Neural cell (in vitro differentiated cells): ENCODE results near the gene MAMDC4. TPM values are rescaled to one million over a fixed set of nuclear protein-coding genes. Genes with fewer than 3 reads are reported as not detected.

Experiments used
- H2AFZ ChIP-seq: fragments of 200-600, 300-800 bp; sonication (generic), shearing (Covaris generic); 2 replicates; pipeline ENCODE4 v1.6.0; 2014; ENCODE audit warnings: low read depth, mild to moderate bottlenecking, antibody characterized with exemption, low read length, moderate library complexity
- H3F3A ChIP-seq: fragments of 200-600 bp; shearing (Covaris generic); 2 replicates; pipeline ENCODE4 v1.6.1; 2016; ENCODE audit warnings: mild to moderate bottlenecking, moderate library complexity, mixed read lengths, antibody characterized with exemption, low read length; ENCODE audit not compliant: insufficient read depth, poor library complexity, severe bottlenecking
- H3K27ac ChIP-seq: fragments of 200-600, 300-800 bp; sonication (generic), shearing (Covaris generic); 2 replicates; pipeline ENCODE4 v1.5.1; 2014; ENCODE audit warnings: mild to moderate bottlenecking, low read length, moderate library complexity
- H3K27me3 ChIP-seq: fragments of 300-800, 200-600 bp; sonication (generic), shearing (Covaris generic); 2 replicates; pipeline ENCODE4 v1.6.0; 2014; ENCODE audit warnings: mild to moderate bottlenecking, low read depth, low read length, moderate library complexity; ENCODE audit not compliant: insufficient read depth
- H3K36me3 ChIP-seq: fragments of 300-800, 200-600 bp; sonication (generic), shearing (Covaris generic); 2 replicates; pipeline ENCODE4 v1.5.1; 2014; ENCODE audit warnings: mild to moderate bottlenecking, antibody characterized with exemption, low read length, moderate library complexity; ENCODE audit not compliant: insufficient read depth
- H3K4me2 ChIP-seq: fragments of 300-800, 200-600 bp; sonication (generic), shearing (Covaris generic); 2 replicates; pipeline ENCODE4 v1.6.0; 2014; ENCODE audit warnings: mild to moderate bottlenecking, low read length
- H3K4me3 ChIP-seq: fragments of 300-800, 200-600 bp; sonication (generic), shearing (Covaris generic); 2 replicates; pipeline ENCODE4 v1.5.1; 2014; ENCODE audit warnings: mild to moderate bottlenecking, low read length, moderate library complexity
- H3K79me2 ChIP-seq: fragments of 200-600 bp; shearing (Covaris generic); replicated peaks from 2 replicates; pipeline ENCODE4 v1.6.0; 2014; ENCODE audit warnings: mild to moderate bottlenecking, low read length, moderate library complexity; ENCODE audit not compliant: insufficient read depth
- H3K9ac ChIP-seq: fragments of 300-800, 200-600 bp; sonication (generic), shearing (Covaris generic); 2 replicates; pipeline ENCODE4 v1.6.1; 2016; ENCODE audit warnings: mild to moderate bottlenecking, low read length, mixed read lengths
- H3K9me2 ChIP-seq: fragments of 200-600 bp; shearing (Covaris generic); 2 replicates; pipeline ENCODE4 v1.6.1; 2016; ENCODE audit warnings: mild to moderate bottlenecking, low read length, mixed read lengths; ENCODE audit not compliant: insufficient read depth
- H3K9me3 ChIP-seq: fragments of 200-600, 300-800 bp; sonication (generic), shearing (Covaris generic); 2 replicates; pipeline ENCODE4 v1.6.1; 2016; ENCODE audit warnings: mild to moderate bottlenecking, mixed run types, low read length, moderate library complexity, mixed read lengths
- H4K20me1 ChIP-seq: fragments of 200-600 bp; shearing (Covaris generic); 2 replicates; pipeline ENCODE4 v1.6.1; 2016; ENCODE audit warnings: mild to moderate bottlenecking, mixed run types; ENCODE audit not compliant: insufficient read depth
- CTCF ChIP-seq: fragments of 450-650 bp; IDR thresholded peaks from 2 replicates; pipeline ENCODE4 v1.5.1; 2014; ENCODE audit warnings: antibody characterized with exemption, mild to moderate bottlenecking, moderate library complexity; ENCODE audit not compliant: poor library complexity, severe bottlenecking
- EP300 ChIP-seq: fragments of 450-650 bp; conservative IDR thresholded peaks from 2 replicates; pipeline ENCODE4 v1.6.1; 2014; ENCODE audit warnings: antibody characterized with exemption, mild to moderate bottlenecking, moderate library complexity; ENCODE audit not compliant: poor library complexity, severe bottlenecking
- EZH2 ChIP-seq: fragments of 200-600, 300-800 bp; shearing (Covaris generic), sonication (generic); IDR thresholded peaks from 2 replicates; pipeline ENCODE4 v1.6.1; 2014; ENCODE audit warnings: antibody characterized with exemption, low read length, borderline replicate concordance, mild to moderate bottlenecking; ENCODE audit not compliant: insufficient read depth, poor library complexity, severe bottlenecking
- MXI1 ChIP-seq: fragments of 450-650 bp; conservative IDR thresholded peaks from 2 replicates; pipeline ENCODE4 v1.6.1; 2014; ENCODE audit warnings: antibody characterized with exemption, mild to moderate bottlenecking; ENCODE audit not compliant: poor library complexity, severe bottlenecking
- POLR2AphosphoS5 ChIP-seq: IDR thresholded peaks from 2 replicates; pipeline ENCODE4 v1.6.1; 2012
- RAD21 ChIP-seq: fragments of 450-650 bp; conservative IDR thresholded peaks from 2 replicates; pipeline ENCODE4 v1.6.1; 2014; ENCODE audit warnings: antibody characterized with exemption, mild to moderate bottlenecking, moderate library complexity
- REST ChIP-seq: IDR thresholded peaks from 2 replicates; pipeline ENCODE4 v1.6.1; 2012; ENCODE audit warnings: borderline replicate concordance
- SMC3 ChIP-seq: fragments of 450-650 bp; conservative IDR thresholded peaks from 2 replicates; pipeline ENCODE4 v1.6.1; 2014; ENCODE audit warnings: antibody characterized with exemption, mild to moderate bottlenecking, moderate library complexity; ENCODE audit not compliant: poor library complexity
- TAF1 ChIP-seq: IDR thresholded peaks from 2 replicates; pipeline ENCODE4 v1.6.1; 2012; ENCODE audit warnings: low read depth
- polyA plus RNA-seq: library from polyadenylated mRNA; depleted of rRNA; stranded (reverse); fragments of >200 nt; gene quantifications from 2 replicates; pipeline ENCODE4 v1.2.3, GENCODE V29; 2014

MAMDC4 gene
- polyA plus RNA-seq, 1 donor from 2014 or later, result 13.1 TPM

GRCh38 chr9:136901516-136902258 is 49.5 kb downstream of the MAMDC4 start:
- Histone ChIP-seq H3K9me2 (no peaks in the 10 kb centered on the region), H3F3A (no peaks in the 10 kb centered on the region), H3K36me3 (no peaks in the 10 kb centered on the region), H3K27ac (no peak overlapping the region), H3K4me3 (no peak overlapping the region), H3K27me3 (no peaks in the 10 kb centered on the region), H3K9ac (no peak overlapping the region), H2AFZ (no peak overlapping the region), H3K9me3 (no peaks in the 10 kb centered on the region), H3K79me2 (no peaks in the 10 kb centered on the region), H3K4me2 (no peak overlapping the region), H4K20me1 (no peaks in the 10 kb centered on the region)
- no peak for TF ChIP-seq EZH2
- TF ChIP-seq TAF1, result no peak
- no peak for TF ChIP-seq REST
- no peak for TF ChIP-seq CTCF
- no peak for TF ChIP-seq SMC3
- no peak for TF ChIP-seq RAD21
- TF ChIP-seq EP300, result no peak
- no peak for TF ChIP-seq POLR2AphosphoS5
- TF ChIP-seq MXI1, result no peak

- Histone ChIP-seq H4K20me1 (no peaks in the 10 kb centered on the region), H3K9me2 (no peaks in the 10 kb centered on the region), H3K4me3 (no peak overlapping the region), H3K27me3 (no peaks in the 10 kb centered on the region), H2AFZ (no peak overlapping the region), H3F3A (no peaks in the 10 kb centered on the region), H3K9me3 (no peaks in the 10 kb centered on the region), H3K4me2 (no peak overlapping the region), H3K9ac (no peak overlapping the region), H3K36me3 (no peaks in the 10 kb centered on the region), H3K27ac (no peak overlapping the region), H3K79me2 (no peaks in the 10 kb centered on the region)
- TF ChIP-seq RAD21, result no peak
- no peak for TF ChIP-seq EP300
- TF ChIP-seq MXI1, result no peak
These were observed 50.2 kb downstream of the MAMDC4 start for GRCh38 chr9:136902259-136902821.
